Breast epithelium (tissue), 3 donors: ENCODE results near the gene AP2A1.

Experiments
- POLR2A ChIP-seq: fragments of 450-650 bp; IDR thresholded peaks from one replicate; pipeline ENCODE4 v1.6.1; 2016; ENCODE audit warnings: antibody characterized with exemption, mild to moderate bottlenecking, moderate library complexity
- TF ChIP-seq, protein P1 (sequence below), 3 donors: fragments of 450-650 bp; IDR thresholded peaks; one replicate each; pipeline ENCODE4 v1.5.1; 2016 to 2017; ENCODE audit warnings: antibody characterized with exemption in 3 of 3, mild to moderate bottlenecking in 3 of 3, moderate library complexity in 3 of 3

DNA sequence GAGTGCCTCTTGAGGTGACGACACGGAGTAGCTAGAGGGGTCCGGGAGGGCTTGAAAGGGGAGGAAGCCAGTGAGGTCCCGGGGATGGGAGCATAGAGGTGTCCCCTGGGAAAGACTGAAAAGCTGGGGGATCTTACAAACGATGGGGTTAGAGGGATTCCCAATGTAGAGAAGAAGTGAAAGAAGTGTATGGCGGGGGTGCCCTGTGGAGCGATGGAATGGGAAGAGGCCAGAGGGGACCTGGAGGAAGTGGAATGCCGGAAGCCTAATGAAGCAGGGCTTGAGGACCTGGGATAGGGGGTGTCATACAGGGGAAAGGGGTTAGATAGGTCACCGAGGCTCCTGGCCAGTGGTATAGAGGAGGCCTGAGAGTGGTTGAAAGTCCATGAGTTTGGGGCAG is 580 bp downstream of the AP2A1 start:
- TF ChIP-seq POLR2A: no peak
- TF ChIP-seq, protein P1, sequence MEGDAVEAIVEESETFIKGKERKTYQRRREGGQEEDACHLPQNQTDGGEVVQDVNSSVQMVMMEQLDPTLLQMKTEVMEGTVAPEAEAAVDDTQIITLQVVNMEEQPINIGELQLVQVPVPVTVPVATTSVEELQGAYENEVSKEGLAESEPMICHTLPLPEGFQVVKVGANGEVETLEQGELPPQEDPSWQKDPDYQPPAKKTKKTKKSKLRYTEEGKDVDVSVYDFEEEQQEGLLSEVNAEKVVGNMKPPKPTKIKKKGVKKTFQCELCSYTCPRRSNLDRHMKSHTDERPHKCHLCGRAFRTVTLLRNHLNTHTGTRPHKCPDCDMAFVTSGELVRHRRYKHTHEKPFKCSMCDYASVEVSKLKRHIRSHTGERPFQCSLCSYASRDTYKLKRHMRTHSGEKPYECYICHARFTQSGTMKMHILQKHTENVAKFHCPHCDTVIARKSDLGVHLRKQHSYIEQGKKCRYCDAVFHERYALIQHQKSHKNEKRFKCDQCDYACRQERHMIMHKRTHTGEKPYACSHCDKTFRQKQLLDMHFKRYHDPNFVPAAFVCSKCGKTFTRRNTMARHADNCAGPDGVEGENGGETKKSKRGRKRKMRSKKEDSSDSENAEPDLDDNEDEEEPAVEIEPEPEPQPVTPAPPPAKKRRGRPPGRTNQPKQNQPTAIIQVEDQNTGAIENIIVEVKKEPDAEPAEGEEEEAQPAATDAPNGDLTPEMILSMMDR (IDR thresholded peaks at IDR 0.05): no peak
